ENCODE measurements around the gene ADH4. TPM values are rescaled to one million over a fixed set of nuclear protein-coding genes. Genes with fewer than 3 reads are reported as not detected.

Gene ADH4
- total RNA-seq, 2 experiments from 2014 or later = not detected

DNA sequence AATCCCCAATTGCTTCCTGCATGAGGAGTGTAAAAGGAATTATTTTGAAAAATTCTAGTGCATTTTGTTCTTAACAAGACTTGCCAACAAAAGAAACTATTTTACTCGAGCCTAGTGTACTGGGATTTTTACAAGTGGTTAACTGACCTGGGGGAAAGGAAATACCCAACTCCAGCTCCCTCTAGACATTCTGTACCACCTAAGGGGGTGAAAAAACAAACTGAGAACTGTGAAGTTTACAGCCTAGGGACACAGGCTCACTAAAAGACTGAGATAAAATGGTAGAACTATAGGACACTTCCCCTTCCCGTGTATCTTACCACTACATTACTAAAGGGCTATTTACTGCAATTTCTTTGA, 52.9 kb downstream of the ADH4 start:
- ChIA-PET CTCF (interaction anchor here (1.0 kb wide), 1 partner anchor 96 kb away, joined by 3 read pairs; the partner anchor contains the start of gene METAP1), POLR2A (interaction anchor here (0.9 kb wide), 1 partner anchor 95 kb away, joined by 4 read pairs; no protein-coding TSS in a partner anchor)
- H3K4me3 ChIP-seq (ENCODE audit: low read length) = no peak overlapping the region
- H3K27ac ChIP-seq (ENCODE audit: low read depth in 1 of 2, low read length in 2 of 2) = no peak overlapping the region
- ATAC-seq (ENCODE audit: poor library complexity) (no peak), DNase-seq (no peak)
- TF ChIP-seq, protein P1, sequence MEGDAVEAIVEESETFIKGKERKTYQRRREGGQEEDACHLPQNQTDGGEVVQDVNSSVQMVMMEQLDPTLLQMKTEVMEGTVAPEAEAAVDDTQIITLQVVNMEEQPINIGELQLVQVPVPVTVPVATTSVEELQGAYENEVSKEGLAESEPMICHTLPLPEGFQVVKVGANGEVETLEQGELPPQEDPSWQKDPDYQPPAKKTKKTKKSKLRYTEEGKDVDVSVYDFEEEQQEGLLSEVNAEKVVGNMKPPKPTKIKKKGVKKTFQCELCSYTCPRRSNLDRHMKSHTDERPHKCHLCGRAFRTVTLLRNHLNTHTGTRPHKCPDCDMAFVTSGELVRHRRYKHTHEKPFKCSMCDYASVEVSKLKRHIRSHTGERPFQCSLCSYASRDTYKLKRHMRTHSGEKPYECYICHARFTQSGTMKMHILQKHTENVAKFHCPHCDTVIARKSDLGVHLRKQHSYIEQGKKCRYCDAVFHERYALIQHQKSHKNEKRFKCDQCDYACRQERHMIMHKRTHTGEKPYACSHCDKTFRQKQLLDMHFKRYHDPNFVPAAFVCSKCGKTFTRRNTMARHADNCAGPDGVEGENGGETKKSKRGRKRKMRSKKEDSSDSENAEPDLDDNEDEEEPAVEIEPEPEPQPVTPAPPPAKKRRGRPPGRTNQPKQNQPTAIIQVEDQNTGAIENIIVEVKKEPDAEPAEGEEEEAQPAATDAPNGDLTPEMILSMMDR (IDR thresholded peaks at IDR 0.05) = no peak
- peaks cover 13% of the 10 kb centered on the region for H3K36me3 Mint-ChIP-seq (ENCODE audit: low read depth)
- H3K9me3 Mint-ChIP-seq = no peaks in the 10 kb centered on the region
- H3K27ac Mint-ChIP-seq = no peak overlapping the region
- no peaks in the 10 kb centered on the region for H3K27me3 Mint-ChIP-seq
- intact Hi-C loops (cut with DNase I, micrococcal nuclease) = loop anchor here in 1 of 2 experiments (5.0 kb wide), 1 partner anchor 434 kb away; the partner anchor contains the start of gene TSPAN5
- H3K27me3 ChIP-seq (ENCODE audit: control insufficient read depth in 1 of 2, insufficient read depth in 2 of 2, low read length in 2 of 2) = no peaks in the 10 kb centered on the region
- no peaks in the 10 kb centered on the region for H3K9me3 ChIP-seq (ENCODE audit: control insufficient read depth in 1 of 2, insufficient read depth in 1 of 2, low read length in 2 of 2)
- no peaks in the 10 kb centered on the region for H3K36me3 ChIP-seq (ENCODE audit: insufficient read depth, low read length)
- H3K4me3 Mint-ChIP-seq = peak overlapping the region; percentile 26
- peaks cover 48% of the 10 kb centered on the region for H3K4me1 Mint-ChIP-seq (ENCODE audit: low read depth)
- peaks cover 25% of the 10 kb centered on the region for H3K4me1 ChIP-seq (ENCODE audit: insufficient read depth, low read length)

DNA sequence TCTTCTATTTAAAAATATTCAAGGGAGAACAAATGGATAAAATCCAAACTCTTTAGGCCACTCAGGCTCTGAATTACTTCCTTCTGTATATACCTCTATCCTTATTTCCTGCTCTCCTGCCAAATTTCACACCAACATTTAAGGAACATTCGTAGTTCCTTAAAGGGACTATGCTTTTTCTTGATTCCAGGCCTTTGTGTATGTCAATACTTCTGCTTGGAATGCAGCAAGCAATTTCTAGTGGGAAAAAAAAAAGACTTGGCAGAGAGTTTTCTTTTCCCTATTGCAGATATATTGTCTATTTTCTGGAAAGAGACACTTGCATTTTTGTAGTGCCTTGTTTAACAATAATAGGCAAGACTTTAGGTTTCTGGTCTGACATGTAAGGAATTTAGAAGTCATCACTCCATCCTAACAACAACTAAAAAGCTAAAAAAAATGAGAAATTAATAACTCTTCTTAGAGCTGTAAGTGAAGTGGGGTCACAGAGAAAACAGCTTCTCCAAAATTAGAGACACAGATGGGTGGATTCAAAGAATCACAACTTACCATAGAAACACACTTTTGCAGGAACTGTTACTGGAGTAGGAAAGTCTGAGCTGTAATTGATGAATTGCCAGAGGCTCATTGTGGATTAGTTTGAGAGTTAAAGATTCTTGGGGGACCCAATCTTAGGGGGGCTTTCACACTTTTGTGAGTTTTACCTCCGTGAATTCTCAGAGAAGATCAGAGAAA, 53.4 kb downstream of the ADH4 start:
- H3K27ac ChIP-seq (ENCODE audit: low read depth in 1 of 2, low read length in 2 of 2) = no peak overlapping the region
- CTCF ChIA-PET = interaction anchor here (1.0 kb wide), 1 partner anchor 95 kb away, joined by 3 read pairs; the partner anchor contains the start of gene METAP1
- peak overlapping the region; percentile 73 for H3K4me3 Mint-ChIP-seq

More for the DNA sequence above, 53.4 kb downstream of the ADH4 start:
- H3K9me3 ChIP-seq (ENCODE audit: control insufficient read depth in 1 of 2, insufficient read depth in 1 of 2, low read length in 2 of 2) = no peaks in the 10 kb centered on the region
- Mint-ChIP-seq H3K27me3 (no peaks in the 10 kb centered on the region), H3K27ac (peak overlapping the region; percentile 93), H3K4me1 (ENCODE audit: low read depth) (peaks cover 50% of the 10 kb centered on the region), H3K36me3 (ENCODE audit: low read depth) (peaks cover 15% of the 10 kb centered on the region), H3K9me3 (no peaks in the 10 kb centered on the region)
- ATAC-seq (ENCODE audit: poor library complexity) = no peak
- DNase-seq = no peak
- TF ChIP-seq, protein P1 (IDR thresholded peaks at IDR 0.05) = no peak
- intact Hi-C loops (cut with DNase I, micrococcal nuclease) = loop anchor here in 1 of 2 experiments (5.0 kb wide), 1 partner anchor 433 kb away; the partner anchor contains the start of gene TSPAN5
- H3K27me3 ChIP-seq (ENCODE audit: control insufficient read depth in 1 of 2, insufficient read depth in 2 of 2, low read length in 2 of 2) = no peaks in the 10 kb centered on the region
- H3K36me3 ChIP-seq (ENCODE audit: insufficient read depth, low read length) = peaks cover under 1% of the 10 kb centered on the region
- POLR2A ChIA-PET = interaction anchor here (0.9 kb wide), 1 partner anchor 94 kb away, joined by 4 read pairs; no protein-coding TSS in a partner anchor
- no peak overlapping the region for H3K4me3 ChIP-seq (ENCODE audit: low read length)
- peaks cover 25% of the 10 kb centered on the region for H3K4me1 ChIP-seq (ENCODE audit: insufficient read depth, low read length)
